CD4-positive, alpha-beta T cell (primary cell): ENCODE measurements around the gene SLCO4C1. TPM values are rescaled to one million over a fixed set of nuclear protein-coding genes. Genes with fewer than 3 reads are reported as not detected.

ENCODE experiments used
- ATAC-seq: fragments of 200-7000 bp; cut with Tn5 transposase; one replicate; pipeline ENCODE4 v1.10.0; 2022; ENCODE audit warnings: mild to moderate bottlenecking; ENCODE audit not compliant: poor library complexity
- CTCF ChIA-PET: fragments of 350-600 bp; sonication (Branson Sonifier 250); formaldehyde crosslinking; loops from one replicate; lab custom pipeline; 2021; ENCODE audit warnings: antibody characterized with exemption, inconsistent platforms; lab: Charles Lee
- POLR2A ChIA-PET: fragments of 350-600 bp; sonication (Branson Sonifier 250); formaldehyde crosslinking; loops from one replicate; lab custom pipeline; 2021; ENCODE audit warnings: antibody characterized with exemption, inconsistent platforms; lab: Charles Lee
- DNase-seq, 14 experiments: peaks; one replicate each; pipeline ENCODE4 v3.0.0-alpha.2; 2013 to 2020; ENCODE audit warnings: mixed read lengths in 2 of 14
- H3K27ac ChIP-seq, 2 donors: one replicate each; pipeline versions ENCODE4 v1.5.1 to v1.7.0; 2013; ENCODE audit warnings: low read length in 2 of 2, low read depth in 1 of 2, mild to moderate bottlenecking in 1 of 2
- H3K27me3 ChIP-seq, 2 experiments: 1 replicate in 1 of 2; 2 replicates in 1 of 2; pipeline versions ENCODE4 v1.6.1 to v1.7.0; 2013; ENCODE audit warnings: low read length in 2 of 2, control low read depth in 1 of 2, mild to moderate bottlenecking in 1 of 2, moderate library complexity in 1 of 2; ENCODE audit not compliant: insufficient read depth in 2 of 2, control insufficient read depth in 1 of 2
- H3K36me3 ChIP-seq: one replicate; pipeline ENCODE4 v1.6.1; 2013; ENCODE audit warnings: low read length, control low read depth; ENCODE audit not compliant: insufficient read depth
- H3K4me1 ChIP-seq: one replicate; pipeline ENCODE4 v1.6.1; 2013; ENCODE audit warnings: low read length, control low read depth; ENCODE audit not compliant: insufficient read depth
- H3K4me3 ChIP-seq: one replicate; pipeline ENCODE4 v1.5.1; 2013; ENCODE audit warnings: mild to moderate bottlenecking, low read length, moderate library complexity
- H3K9me3 ChIP-seq, 2 experiments: 1 replicate in 1 of 2; 2 replicates in 1 of 2; pipeline versions ENCODE4 v1.6.1 to v1.7.0; 2013; ENCODE audit warnings: low read length in 2 of 2, mild to moderate bottlenecking in 2 of 2, control low read depth in 1 of 2, moderate library complexity in 1 of 2; ENCODE audit not compliant: control insufficient read depth in 1 of 2, insufficient read depth in 1 of 2
- H3K27ac Mint-ChIP-seq: one replicate; pipeline ENCODE4 v1.8.0; 2020; ENCODE audit warnings: mixed read lengths
- H3K27me3 Mint-ChIP-seq: one replicate; pipeline ENCODE4 v1.8.0; 2021; ENCODE audit warnings: mixed read lengths
- H3K36me3 Mint-ChIP-seq: one replicate; pipeline ENCODE4 v1.8.0; 2021; ENCODE audit warnings: low read depth, mixed read lengths
- H3K4me1 Mint-ChIP-seq: one replicate; pipeline ENCODE4 v1.8.0; 2021; ENCODE audit warnings: low read depth, mixed read lengths
- H3K4me3 Mint-ChIP-seq: one replicate; pipeline ENCODE4 v1.8.0; 2020; ENCODE audit warnings: mild to moderate bottlenecking, mixed read lengths
- H3K9me3 Mint-ChIP-seq: one replicate; pipeline ENCODE4 v1.8.0; 2020; ENCODE audit warnings: mixed read lengths
- CTCF ChIP-seq: fragments of 200-600 bp; IDR thresholded peaks from one replicate; pipeline ENCODE4 v1.8.0; 2022; ENCODE audit warnings: antibody characterized with exemption, mild to moderate bottlenecking
- intact Hi-C, 2 experiments: fragments of 100-400 bp; cut with DNase I in 1 of 2; cut with micrococcal nuclease in 1 of 2; formaldehyde crosslinking; loops; one replicate each; pipeline versions ENCODE4 v1.15.1 to v1.9.0; 2023 to 2025; cut with DNase I, micrococcal nuclease
- total RNA-seq, 174 experiments: library from RNA in 2 of 174; stranded (reverse) in 2 of 174; gene quantifications; one replicate each; pipeline ENCODE4 v1.2.3 and lab custom pipeline; 2021 to 2026

The SLCO4C1 gene
- total RNA-seq, 2 experiments from 2014 or later, result 0.06 to 0.11 TPM

DNA sequence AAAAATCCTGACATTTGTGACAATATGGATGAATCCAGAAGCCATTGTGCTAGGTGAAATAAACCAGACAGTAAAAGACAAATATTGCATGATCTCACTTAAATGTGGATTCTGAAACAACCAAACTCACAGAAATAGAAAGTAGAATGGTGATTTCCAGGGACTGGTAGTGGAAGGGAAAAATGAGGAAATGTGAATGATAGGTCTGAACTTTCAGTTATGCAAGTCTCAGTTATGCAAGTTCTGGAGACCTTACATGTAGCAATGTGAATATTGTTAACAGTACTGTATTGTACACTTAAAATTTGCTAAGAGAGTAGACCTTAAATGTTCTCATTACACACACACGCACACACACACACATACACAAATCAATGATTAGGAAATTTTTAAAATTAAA lies 84.9 kb downstream of the SLCO4C1 start:
- Histone ChIP-seq H3K4me3 (no peak overlapping the region), H3K27ac (no peak overlapping the region), H3K27me3 (no peaks in the 10 kb centered on the region), H3K9me3 (no peaks in the 10 kb centered on the region), H3K36me3 (no peaks in the 10 kb centered on the region), H3K4me1 (no peaks in the 10 kb centered on the region)
- H3K27ac Mint-ChIP-seq, result no peak overlapping the region
- DNase-seq (peak in 3 of 14 experiments; percentile 5 to 16 (median 13)), ATAC-seq (no peak)
- no peaks in the 10 kb centered on the region for H3K4me1 Mint-ChIP-seq
- ChIA-PET POLR2A (no interaction called here), CTCF (no interaction called here)
- no peaks in the 10 kb centered on the region for H3K9me3 Mint-ChIP-seq
- intact Hi-C loops, result no loop called here
- no peak for TF ChIP-seq CTCF
- H3K4me3 Mint-ChIP-seq, result no peak overlapping the region
- no peaks in the 10 kb centered on the region for H3K36me3 Mint-ChIP-seq
- no peaks in the 10 kb centered on the region for H3K27me3 Mint-ChIP-seq

GRCh38 chr5:102200861-102201260 lies 95.2 kb downstream of the SLCO4C1 start:
- H3K27ac Mint-ChIP-seq, result no peak overlapping the region
- intact Hi-C loops, result no loop called here
- Histone ChIP-seq H3K4me3 (no peak overlapping the region), H3K9me3 (peaks cover 0 to 5% of the 10 kb centered on the region in 2 experiments), H3K27ac (no peak overlapping the region), H3K27me3 (no peaks in the 10 kb centered on the region), H3K36me3 (no peaks in the 10 kb centered on the region), H3K4me1 (no peaks in the 10 kb centered on the region)
- no peaks in the 10 kb centered on the region for H3K36me3 Mint-ChIP-seq
- ChIA-PET POLR2A (no interaction called here), CTCF (no interaction called here)
- no peak for TF ChIP-seq CTCF
- H3K9me3 Mint-ChIP-seq, result peaks cover 2% of the 10 kb centered on the region
- no peaks in the 10 kb centered on the region for H3K4me1 Mint-ChIP-seq
- no peak overlapping the region for H3K4me3 Mint-ChIP-seq
- DNase-seq (no peak), ATAC-seq (no peak)
- peaks cover 9% of the 10 kb centered on the region for H3K27me3 Mint-ChIP-seq

GRCh38 chr5:102196481-102196880 lies 99.6 kb downstream of the SLCO4C1 start:
- DNase-seq (no peak), ATAC-seq (no peak)
- no peak overlapping the region for H3K27ac Mint-ChIP-seq
- H3K9me3 ChIP-seq, result peaks cover 0 to 5% of the 10 kb centered on the region in 2 experiments
- peaks cover 7% of the 10 kb centered on the region for H3K27me3 Mint-ChIP-seq
- intact Hi-C loops, result no loop called here
- H3K4me1 ChIP-seq, result no peaks in the 10 kb centered on the region
- no peak overlapping the region for H3K4me3 ChIP-seq
- H3K27me3 ChIP-seq, result no peaks in the 10 kb centered on the region
- no peaks in the 10 kb centered on the region for H3K4me1 Mint-ChIP-seq
- no peaks in the 10 kb centered on the region for H3K36me3 ChIP-seq
- H3K27ac ChIP-seq, result no peak overlapping the region
- H3K36me3 Mint-ChIP-seq, result no peaks in the 10 kb centered on the region
- no peak overlapping the region for H3K4me3 Mint-ChIP-seq
- ChIA-PET CTCF (no interaction called here), POLR2A (no interaction called here)
- peaks cover 4% of the 10 kb centered on the region for H3K9me3 Mint-ChIP-seq
- TF ChIP-seq CTCF, result no peak

Other genes starting within 250 kb of the SLCO4C1 start
- not detected for gene SLCO6A1, start 202.7 kb upstream of the SLCO4C1 start, total RNA-seq